WTC11 (cell line): ENCODE results near the gene PDCD10. TPM values are rescaled to one million over a fixed set of nuclear protein-coding genes. Genes with fewer than 3 reads are reported as not detected.
A peak's percentile ranks its signal among the peaks of the same experiment; 100 is the strongest.

Source experiments
- ATAC-seq: fragments of 200-7000 bp; cut with Tn5 transposase; 2 replicates; pipeline ENCODE4 v1.10.0; 2021; ENCODE audit warnings: mild to moderate bottlenecking, moderate library complexity
- CTCF ChIA-PET: fragments of 300-600 bp; sonication (Branson Sonifier 250); formaldehyde crosslinking; loops from one replicate; lab custom pipeline; 2021; ENCODE audit warnings: antibody characterized with exemption; lab: Charles Lee
- POLR2A ChIA-PET: fragments of 350-600 bp; sonication (Branson Sonifier 250); formaldehyde crosslinking; loops from one replicate; lab custom pipeline; 2021; ENCODE audit warnings: antibody characterized with exemption; lab: Charles Lee
- DNase-seq: peaks from one replicate; pipeline ENCODE4 v3.0.0; 2021; ENCODE audit warnings: low spot score
- H3K27ac Mint-ChIP-seq: 2 replicates; pipeline ENCODE4 v1.8.0; 2021; ENCODE audit warnings: mixed read lengths
- H3K27me3 Mint-ChIP-seq: 2 replicates; pipeline ENCODE4 v1.8.0; 2021; ENCODE audit warnings: low read depth, mild to moderate bottlenecking, moderate library complexity, mixed read lengths
- H3K36me3 Mint-ChIP-seq: 2 replicates; pipeline ENCODE4 v1.8.0; 2021; ENCODE audit warnings: mixed read lengths
- H3K4me1 Mint-ChIP-seq: 2 replicates; pipeline ENCODE4 v1.8.0; 2022; ENCODE audit warnings: mixed read lengths
- H3K4me3 Mint-ChIP-seq: 2 replicates; pipeline ENCODE4 v1.8.0; 2021; ENCODE audit warnings: mild to moderate bottlenecking, moderate library complexity, mixed read lengths
- H3K9me3 Mint-ChIP-seq: 2 replicates; pipeline ENCODE4 v1.8.0; 2021; ENCODE audit warnings: mixed read lengths
- CREB1 ChIP-seq: sonication (generic); formaldehyde crosslinking; IDR thresholded peaks from 2 replicates; pipeline ENCODE4 v1.8.0; 2023; ENCODE audit warnings: mild to moderate bottlenecking, missing genetic modification reagents
- FOXP1 ChIP-seq: sonication (generic); formaldehyde crosslinking; IDR thresholded peaks from 2 replicates; pipeline ENCODE4 v1.8.0; 2022; ENCODE audit warnings: missing genetic modification reagents, mild to moderate bottlenecking, moderate library complexity, borderline replicate concordance
- GABPB1 ChIP-seq: sonication (generic); formaldehyde crosslinking; IDR thresholded peaks from 2 replicates; pipeline ENCODE4 v1.8.1; 2023; ENCODE audit warnings: mild to moderate bottlenecking, missing genetic modification reagents
- GTF2I ChIP-seq: fragments of 250-450 bp; sonication (Bioruptor Pico); conservative IDR thresholded peaks from 2 replicates; pipeline ENCODE4 v1.4.0; 2021; ENCODE audit warnings: mild to moderate bottlenecking
- JAZF1 ChIP-seq: fragments of 250-450 bp; sonication (Bioruptor Pico); IDR thresholded peaks from 2 replicates; pipeline ENCODE4 v1.9.0; 2021; ENCODE audit warnings: moderate library complexity, mild to moderate bottlenecking, inconsistent platforms
- JUN ChIP-seq: sonication (generic); formaldehyde crosslinking; IDR thresholded peaks from 2 replicates; pipeline ENCODE4 v1.8.0; 2023; ENCODE audit warnings: mild to moderate bottlenecking, missing genetic modification reagents
- NFYB ChIP-seq: sonication (generic); formaldehyde crosslinking; conservative IDR thresholded peaks from 2 replicates; pipeline ENCODE4 v1.8.0; 2022; ENCODE audit warnings: low read depth, missing genetic modification reagents
- OVOL2 ChIP-seq: fragments of 250-450 bp; sonication (Bioruptor Pico); IDR thresholded peaks from 2 replicates; pipeline ENCODE4 v1.9.0; 2021; ENCODE audit warnings: mild to moderate bottlenecking, borderline replicate concordance
- RELA ChIP-seq: sonication (generic); formaldehyde crosslinking; IDR thresholded peaks from 2 replicates; pipeline ENCODE4 v1.8.1; 2022; ENCODE audit warnings: missing genetic modification reagents, mild to moderate bottlenecking, borderline replicate concordance
- RORB ChIP-seq: fragments of 250-450 bp; sonication (Bioruptor Pico); IDR thresholded peaks from 2 replicates; pipeline ENCODE4 v1.9.0; 2021; ENCODE audit warnings: mild to moderate bottlenecking
- SOX15 ChIP-seq: fragments of 250-450 bp; sonication (Bioruptor Pico); IDR thresholded peaks from 2 replicates; pipeline ENCODE4 v1.9.0; 2021; ENCODE audit warnings: mild to moderate bottlenecking
- SP1 ChIP-seq: sonication (generic); formaldehyde crosslinking; conservative IDR thresholded peaks from 2 replicates; pipeline ENCODE4 v1.8.1; 2022; ENCODE audit warnings: missing genetic modification reagents
- TCF7 ChIP-seq: sonication (generic); formaldehyde crosslinking; IDR thresholded peaks from 2 replicates; pipeline ENCODE4 v1.8.0; 2022; ENCODE audit warnings: mild to moderate bottlenecking, low read depth, missing genetic modification reagents, moderate library complexity
- ZNF121 ChIP-seq: sonication (generic); formaldehyde crosslinking; IDR thresholded peaks from 2 replicates; pipeline ENCODE4 v1.8.0; 2023; ENCODE audit warnings: missing genetic modification reagents
- ZNF138 ChIP-seq: sonication (generic); formaldehyde crosslinking; conservative IDR thresholded peaks from 2 replicates; pipeline ENCODE4 v1.8.1; 2022; ENCODE audit warnings: mild to moderate bottlenecking, moderate library complexity, missing genetic modification reagents
- ZNF219 ChIP-seq: sonication (generic); formaldehyde crosslinking; IDR thresholded peaks from 2 replicates; pipeline ENCODE4 v1.8.0; 2023; ENCODE audit warnings: missing genetic modification reagents, mild to moderate bottlenecking, borderline replicate concordance
- ZNF232 ChIP-seq: sonication (generic); formaldehyde crosslinking; IDR thresholded peaks from 2 replicates; pipeline ENCODE4 v1.8.0; 2022; ENCODE audit warnings: mild to moderate bottlenecking, missing genetic modification reagents
- ZNF396 ChIP-seq: fragments of 250-450 bp; sonication (Bioruptor Pico); IDR thresholded peaks from 2 replicates; pipeline ENCODE4 v1.8.0; 2021; ENCODE audit warnings: mild to moderate bottlenecking, moderate library complexity, borderline replicate concordance
- total RNA-seq: library from RNA; stranded (reverse); gene quantifications from 3 replicates; pipeline ENCODE4 v1.2.3, GENCODE V29; 2021
- TF ChIP-seq, protein P1 (sequence below): sonication (generic); formaldehyde crosslinking; IDR thresholded peaks from 2 replicates; pipeline ENCODE4 v1.8.0; 2023; ENCODE audit warnings: mild to moderate bottlenecking, missing genetic modification reagents
- TF ChIP-seq, protein P2 (sequence below): sonication (generic); formaldehyde crosslinking; conservative IDR thresholded peaks from 2 replicates; pipeline ENCODE4 v1.8.1; 2023; ENCODE audit warnings: mild to moderate bottlenecking, low read depth, missing genetic modification reagents, moderate library complexity
- TF ChIP-seq, protein P3 (sequence below): fragments of 200-600 bp; IDR thresholded peaks from 2 replicates; pipeline ENCODE4 v1.8.0; 2022; ENCODE audit warnings: antibody characterized with exemption
- TF ChIP-seq, protein P4 (sequence below): sonication (generic); formaldehyde crosslinking; IDR thresholded peaks from 2 replicates; pipeline ENCODE4 v1.8.1; 2022; ENCODE audit warnings: mild to moderate bottlenecking, moderate library complexity, missing genetic modification reagents
- TF ChIP-seq, protein P5 (sequence below): sonication (generic); formaldehyde crosslinking; IDR thresholded peaks from 2 replicates; pipeline ENCODE4 v1.8.1; 2023; ENCODE audit warnings: mild to moderate bottlenecking, missing genetic modification reagents, moderate library complexity
- TF ChIP-seq, protein P6 (sequence below): fragments of 250-450 bp; sonication (Bioruptor Pico); IDR thresholded peaks from 2 replicates; pipeline ENCODE4 v1.9.0; 2021; ENCODE audit warnings: mild to moderate bottlenecking
- TF ChIP-seq, protein P7 (sequence below): sonication (generic); formaldehyde crosslinking; IDR thresholded peaks from 2 replicates; pipeline ENCODE4 v1.8.1; 2023; ENCODE audit warnings: mild to moderate bottlenecking, missing genetic modification reagents
- TF ChIP-seq, protein P8 (sequence below): fragments of 250-450 bp; sonication (Bioruptor Pico); IDR thresholded peaks from 2 replicates; pipeline ENCODE4 v2.1.2; 2022; ENCODE audit warnings: mild to moderate bottlenecking, moderate library complexity

Gene PDCD10
- total RNA-seq, 1 experiment from 2014 or later, result 60.8 TPM

DNA sequence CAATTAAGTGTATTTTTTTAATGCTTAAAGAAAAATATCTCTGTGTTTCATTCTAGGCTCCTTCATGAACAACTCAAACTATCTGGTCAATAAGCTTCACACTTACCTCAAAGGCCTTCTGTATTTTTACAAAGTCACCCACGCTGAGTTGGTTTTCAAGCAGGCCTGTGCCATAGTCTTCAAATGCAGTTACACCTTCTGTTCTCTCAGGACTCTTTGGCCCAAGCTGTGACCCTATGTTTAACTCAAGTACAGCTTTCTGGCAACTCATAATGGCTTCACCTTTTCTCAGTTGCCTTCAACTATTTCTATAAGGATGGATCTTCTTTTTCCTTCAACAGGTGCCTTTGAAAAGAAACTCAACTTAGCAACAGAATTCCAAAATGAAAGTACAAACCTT, 81.5 kb downstream of the PDCD10 start:
- peak; percentile 31 for ATAC-seq
- Mint-ChIP-seq H3K36me3 (no peaks in the 10 kb centered on the region), H3K9me3 (peaks cover 9% of the 10 kb centered on the region), H3K27me3 (no peaks in the 10 kb centered on the region)
- POLR2A ChIA-PET, result interaction anchor here (1.0 kb wide), 1 partner anchor 19 kb away, joined by 3 read pairs; no protein-coding TSS in a partner anchor
- no peak for TF ChIP-seq RELA (CRISPR knock-in tag)
- no peak for TF ChIP-seq ZNF121 (CRISPR knock-in tag)
- no peak for TF ChIP-seq TCF7 (CRISPR knock-in tag)
- TF ChIP-seq, protein P1, sequence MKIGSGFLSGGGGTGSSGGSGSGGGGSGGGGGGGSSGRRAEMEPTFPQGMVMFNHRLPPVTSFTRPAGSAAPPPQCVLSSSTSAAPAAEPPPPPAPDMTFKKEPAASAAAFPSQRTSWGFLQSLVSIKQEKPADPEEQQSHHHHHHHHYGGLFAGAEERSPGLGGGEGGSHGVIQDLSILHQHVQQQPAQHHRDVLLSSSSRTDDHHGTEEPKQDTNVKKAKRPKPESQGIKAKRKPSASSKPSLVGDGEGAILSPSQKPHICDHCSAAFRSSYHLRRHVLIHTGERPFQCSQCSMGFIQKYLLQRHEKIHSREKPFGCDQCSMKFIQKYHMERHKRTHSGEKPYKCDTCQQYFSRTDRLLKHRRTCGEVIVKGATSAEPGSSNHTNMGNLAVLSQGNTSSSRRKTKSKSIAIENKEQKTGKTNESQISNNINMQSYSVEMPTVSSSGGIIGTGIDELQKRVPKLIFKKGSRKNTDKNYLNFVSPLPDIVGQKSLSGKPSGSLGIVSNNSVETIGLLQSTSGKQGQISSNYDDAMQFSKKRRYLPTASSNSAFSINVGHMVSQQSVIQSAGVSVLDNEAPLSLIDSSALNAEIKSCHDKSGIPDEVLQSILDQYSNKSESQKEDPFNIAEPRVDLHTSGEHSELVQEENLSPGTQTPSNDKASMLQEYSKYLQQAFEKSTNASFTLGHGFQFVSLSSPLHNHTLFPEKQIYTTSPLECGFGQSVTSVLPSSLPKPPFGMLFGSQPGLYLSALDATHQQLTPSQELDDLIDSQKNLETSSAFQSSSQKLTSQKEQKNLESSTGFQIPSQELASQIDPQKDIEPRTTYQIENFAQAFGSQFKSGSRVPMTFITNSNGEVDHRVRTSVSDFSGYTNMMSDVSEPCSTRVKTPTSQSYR (CRISPR knock-in tag), result no peak
- no peak for TF ChIP-seq ZNF232 (CRISPR knock-in tag)
- TF ChIP-seq ZNF396 (CRISPR knock-in tag), result no peak
- no peak for TF ChIP-seq FOXP1
- TF ChIP-seq, protein P2, sequence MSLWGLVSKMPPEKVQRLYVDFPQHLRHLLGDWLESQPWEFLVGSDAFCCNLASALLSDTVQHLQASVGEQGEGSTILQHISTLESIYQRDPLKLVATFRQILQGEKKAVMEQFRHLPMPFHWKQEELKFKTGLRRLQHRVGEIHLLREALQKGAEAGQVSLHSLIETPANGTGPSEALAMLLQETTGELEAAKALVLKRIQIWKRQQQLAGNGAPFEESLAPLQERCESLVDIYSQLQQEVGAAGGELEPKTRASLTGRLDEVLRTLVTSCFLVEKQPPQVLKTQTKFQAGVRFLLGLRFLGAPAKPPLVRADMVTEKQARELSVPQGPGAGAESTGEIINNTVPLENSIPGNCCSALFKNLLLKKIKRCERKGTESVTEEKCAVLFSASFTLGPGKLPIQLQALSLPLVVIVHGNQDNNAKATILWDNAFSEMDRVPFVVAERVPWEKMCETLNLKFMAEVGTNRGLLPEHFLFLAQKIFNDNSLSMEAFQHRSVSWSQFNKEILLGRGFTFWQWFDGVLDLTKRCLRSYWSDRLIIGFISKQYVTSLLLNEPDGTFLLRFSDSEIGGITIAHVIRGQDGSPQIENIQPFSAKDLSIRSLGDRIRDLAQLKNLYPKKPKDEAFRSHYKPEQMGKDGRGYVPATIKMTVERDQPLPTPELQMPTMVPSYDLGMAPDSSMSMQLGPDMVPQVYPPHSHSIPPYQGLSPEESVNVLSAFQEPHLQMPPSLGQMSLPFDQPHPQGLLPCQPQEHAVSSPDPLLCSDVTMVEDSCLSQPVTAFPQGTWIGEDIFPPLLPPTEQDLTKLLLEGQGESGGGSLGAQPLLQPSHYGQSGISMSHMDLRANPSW (CRISPR knock-in tag), result no peak
- TF ChIP-seq ZNF219, result no peak
- TF ChIP-seq, protein P3, sequence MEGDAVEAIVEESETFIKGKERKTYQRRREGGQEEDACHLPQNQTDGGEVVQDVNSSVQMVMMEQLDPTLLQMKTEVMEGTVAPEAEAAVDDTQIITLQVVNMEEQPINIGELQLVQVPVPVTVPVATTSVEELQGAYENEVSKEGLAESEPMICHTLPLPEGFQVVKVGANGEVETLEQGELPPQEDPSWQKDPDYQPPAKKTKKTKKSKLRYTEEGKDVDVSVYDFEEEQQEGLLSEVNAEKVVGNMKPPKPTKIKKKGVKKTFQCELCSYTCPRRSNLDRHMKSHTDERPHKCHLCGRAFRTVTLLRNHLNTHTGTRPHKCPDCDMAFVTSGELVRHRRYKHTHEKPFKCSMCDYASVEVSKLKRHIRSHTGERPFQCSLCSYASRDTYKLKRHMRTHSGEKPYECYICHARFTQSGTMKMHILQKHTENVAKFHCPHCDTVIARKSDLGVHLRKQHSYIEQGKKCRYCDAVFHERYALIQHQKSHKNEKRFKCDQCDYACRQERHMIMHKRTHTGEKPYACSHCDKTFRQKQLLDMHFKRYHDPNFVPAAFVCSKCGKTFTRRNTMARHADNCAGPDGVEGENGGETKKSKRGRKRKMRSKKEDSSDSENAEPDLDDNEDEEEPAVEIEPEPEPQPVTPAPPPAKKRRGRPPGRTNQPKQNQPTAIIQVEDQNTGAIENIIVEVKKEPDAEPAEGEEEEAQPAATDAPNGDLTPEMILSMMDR, result no peak
- no peak for TF ChIP-seq JAZF1
- TF ChIP-seq, protein P4, sequence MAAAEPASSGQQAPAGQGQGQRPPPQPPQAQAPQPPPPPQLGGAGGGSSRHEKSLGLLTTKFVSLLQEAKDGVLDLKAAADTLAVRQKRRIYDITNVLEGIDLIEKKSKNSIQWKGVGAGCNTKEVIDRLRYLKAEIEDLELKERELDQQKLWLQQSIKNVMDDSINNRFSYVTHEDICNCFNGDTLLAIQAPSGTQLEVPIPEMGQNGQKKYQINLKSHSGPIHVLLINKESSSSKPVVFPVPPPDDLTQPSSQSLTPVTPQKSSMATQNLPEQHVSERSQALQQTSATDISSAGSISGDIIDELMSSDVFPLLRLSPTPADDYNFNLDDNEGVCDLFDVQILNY (CRISPR knock-in tag), result no peak
- TF ChIP-seq SP1 (CRISPR knock-in tag), result no peak
- TF ChIP-seq NFYB (CRISPR knock-in tag), result no peak
- TF ChIP-seq, protein P5, sequence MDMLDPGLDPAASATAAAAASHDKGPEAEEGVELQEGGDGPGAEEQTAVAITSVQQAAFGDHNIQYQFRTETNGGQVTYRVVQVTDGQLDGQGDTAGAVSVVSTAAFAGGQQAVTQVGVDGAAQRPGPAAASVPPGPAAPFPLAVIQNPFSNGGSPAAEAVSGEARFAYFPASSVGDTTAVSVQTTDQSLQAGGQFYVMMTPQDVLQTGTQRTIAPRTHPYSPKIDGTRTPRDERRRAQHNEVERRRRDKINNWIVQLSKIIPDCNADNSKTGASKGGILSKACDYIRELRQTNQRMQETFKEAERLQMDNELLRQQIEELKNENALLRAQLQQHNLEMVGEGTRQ (CRISPR knock-in tag), result no peak
- TF ChIP-seq, all 79 proteins: peak for 0
- Mint-ChIP-seq H3K27ac (peak overlapping the region; percentile 99), H3K4me3 (peak overlapping the region; percentile 5; the same call in 1 of the 2 replicates), H3K4me1 (peaks cover 39% of the 10 kb centered on the region)
- DNase-seq, result no peak
- CTCF ChIA-PET, result interaction anchor here (1.0 to 1.5 kb wide), 2 partner anchors 88 to 273 kb away, joined by 3 read pairs; partner anchors contain the start of gene ZBBX

DNA sequence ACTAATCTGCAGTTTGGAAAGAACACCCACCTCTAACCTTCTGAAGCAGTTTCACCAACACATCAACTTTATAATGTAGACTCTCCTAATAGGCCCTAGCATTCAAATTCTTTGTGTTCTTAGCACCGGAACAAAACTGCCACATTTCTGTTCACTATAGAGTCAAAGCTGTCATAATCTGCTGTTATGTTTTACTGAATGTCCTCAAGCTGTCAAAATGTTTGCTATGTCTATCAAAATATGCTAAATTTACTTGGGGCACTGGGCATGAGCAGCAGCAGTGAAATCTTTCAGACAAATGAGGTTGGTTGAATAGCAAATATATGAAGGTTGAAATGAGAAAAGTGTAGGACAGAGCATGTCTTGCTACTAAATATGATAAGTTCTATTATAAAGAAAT, 82.9 kb downstream of the PDCD10 start:
- POLR2A ChIA-PET, result no interaction called here
- H3K36me3 Mint-ChIP-seq, result no peaks in the 10 kb centered on the region
- no peak overlapping the region for H3K27ac Mint-ChIP-seq
- peaks cover 9% of the 10 kb centered on the region for H3K9me3 Mint-ChIP-seq
- ATAC-seq (no peak), DNase-seq (no peak)
- no peaks in the 10 kb centered on the region for H3K27me3 Mint-ChIP-seq
- CTCF ChIA-PET, result no interaction called here
- no peak overlapping the region for H3K4me3 Mint-ChIP-seq
- peaks cover 31% of the 10 kb centered on the region for H3K4me1 Mint-ChIP-seq
- TF ChIP-seq CREB1 (CRISPR knock-in tag) (no peak), JUN (CRISPR knock-in tag) (no peak), RORB (CRISPR knock-in tag) (no peak), GABPB1 (CRISPR knock-in tag) (no peak), GTF2I (no peak), OVOL2 (CRISPR knock-in tag) (no peak), ZNF138 (CRISPR knock-in tag) (no peak), SOX15 (CRISPR knock-in tag) (no peak)
- TF ChIP-seq, protein P6, sequence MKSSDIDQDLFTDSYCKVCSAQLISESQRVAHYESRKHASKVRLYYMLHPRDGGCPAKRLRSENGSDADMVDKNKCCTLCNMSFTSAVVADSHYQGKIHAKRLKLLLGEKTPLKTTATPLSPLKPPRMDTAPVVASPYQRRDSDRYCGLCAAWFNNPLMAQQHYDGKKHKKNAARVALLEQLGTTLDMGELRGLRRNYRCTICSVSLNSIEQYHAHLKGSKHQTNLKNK (CRISPR knock-in tag), result no peak
- TF ChIP-seq, protein P7, sequence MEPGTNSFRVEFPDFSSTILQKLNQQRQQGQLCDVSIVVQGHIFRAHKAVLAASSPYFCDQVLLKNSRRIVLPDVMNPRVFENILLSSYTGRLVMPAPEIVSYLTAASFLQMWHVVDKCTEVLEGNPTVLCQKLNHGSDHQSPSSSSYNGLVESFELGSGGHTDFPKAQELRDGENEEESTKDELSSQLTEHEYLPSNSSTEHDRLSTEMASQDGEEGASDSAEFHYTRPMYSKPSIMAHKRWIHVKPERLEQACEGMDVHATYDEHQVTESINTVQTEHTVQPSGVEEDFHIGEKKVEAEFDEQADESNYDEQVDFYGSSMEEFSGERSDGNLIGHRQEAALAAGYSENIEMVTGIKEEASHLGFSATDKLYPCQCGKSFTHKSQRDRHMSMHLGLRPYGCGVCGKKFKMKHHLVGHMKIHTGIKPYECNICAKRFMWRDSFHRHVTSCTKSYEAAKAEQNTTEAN, result no peak
- TF ChIP-seq, protein P8, sequence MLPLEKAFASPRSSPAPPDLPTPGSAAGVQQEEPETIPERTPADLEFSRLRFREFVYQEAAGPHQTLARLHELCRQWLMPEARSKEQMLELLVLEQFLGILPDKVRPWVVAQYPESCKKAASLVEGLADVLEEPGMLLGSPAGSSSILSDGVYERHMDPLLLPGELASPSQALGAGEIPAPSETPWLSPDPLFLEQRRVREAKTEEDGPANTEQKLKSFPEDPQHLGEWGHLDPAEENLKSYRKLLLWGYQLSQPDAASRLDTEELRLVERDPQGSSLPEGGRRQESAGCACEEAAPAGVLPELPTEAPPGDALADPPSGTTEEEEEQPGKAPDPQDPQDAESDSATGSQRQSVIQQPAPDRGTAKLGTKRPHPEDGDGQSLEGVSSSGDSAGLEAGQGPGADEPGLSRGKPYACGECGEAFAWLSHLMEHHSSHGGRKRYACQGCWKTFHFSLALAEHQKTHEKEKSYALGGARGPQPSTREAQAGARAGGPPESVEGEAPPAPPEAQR (CRISPR knock-in tag), result no peak
